HG03060 (cell line): Measurements from ENCODE around the gene CTBP2.

ENCODE experiments used
- ATAC-seq: cut with Tn5 transposase; IDR thresholded peaks from one replicate; pipeline ENCODE4 v1.9.1; 2021; ENCODE audit warnings: low read depth, moderate number of reproducible peaks; ENCODE audit not compliant: unreplicated experiment

The CTBP2 gene

GRCh38 chr10:125147971-125148439 lies 12.4 kb downstream of the CTBP2 start:
- no peak for ATAC-seq

DNA sequence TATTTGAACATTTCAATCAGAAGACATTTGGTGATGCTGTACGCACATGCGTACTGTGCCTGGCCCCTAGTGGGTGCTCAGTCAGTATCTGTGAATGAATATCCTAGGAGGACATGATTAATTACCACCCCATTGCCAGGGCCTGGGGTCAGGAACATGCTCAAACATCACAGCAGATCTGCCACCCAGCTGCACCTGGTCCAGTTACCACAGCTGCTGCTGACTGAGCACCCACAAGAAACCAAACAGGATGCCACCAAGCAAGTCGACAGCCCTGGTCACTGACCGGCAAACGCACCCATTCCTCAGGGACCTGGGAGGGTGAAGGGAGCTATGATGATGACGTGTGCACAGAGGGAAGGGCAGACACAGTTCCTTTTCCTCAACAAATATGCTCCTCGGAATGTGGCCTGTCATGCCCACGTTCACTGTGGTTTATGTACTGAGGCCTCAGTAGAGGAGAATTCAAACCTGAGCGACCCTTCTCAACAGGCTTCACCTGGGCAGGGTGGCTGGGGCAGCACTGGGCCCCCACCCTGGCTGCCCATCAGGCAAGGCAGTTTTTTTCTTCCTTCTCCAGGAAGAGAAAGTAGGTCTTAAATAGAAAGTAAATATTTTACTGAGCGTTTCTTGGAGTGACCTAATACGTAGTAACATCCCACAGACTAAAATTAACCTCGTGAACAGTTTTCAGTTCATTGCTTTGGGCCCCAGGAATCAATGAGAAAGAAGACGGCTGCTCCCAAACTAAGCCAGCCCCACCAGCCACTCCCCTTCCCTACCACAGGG lies 13.4 kb downstream of the CTBP2 start:
- no peak for ATAC-seq

DNA sequence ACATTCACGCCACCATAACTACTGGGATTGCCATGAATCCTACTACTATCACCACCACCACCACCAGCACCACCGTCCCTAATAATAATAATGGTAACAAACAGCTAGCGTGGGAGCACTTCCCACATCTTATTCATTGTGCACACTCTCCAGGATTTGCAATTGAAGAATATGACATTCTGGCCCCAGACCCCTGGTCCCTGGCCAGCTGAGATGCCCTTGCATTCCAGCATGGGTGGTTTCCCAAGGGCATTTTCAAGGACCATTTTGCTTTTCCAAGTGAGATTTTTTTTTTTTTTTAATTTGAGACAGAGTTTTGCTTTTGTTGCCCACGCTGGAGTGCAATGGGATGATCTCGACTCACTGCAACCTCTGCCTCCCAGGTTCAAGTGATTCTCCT lies 14.7 kb downstream of the CTBP2 start:
- ATAC-seq: no peak

- ATAC-seq: no peak
Observed at GRCh38 chr10:125144693-125145623, 15.4 kb downstream of the CTBP2 start.

DNA sequence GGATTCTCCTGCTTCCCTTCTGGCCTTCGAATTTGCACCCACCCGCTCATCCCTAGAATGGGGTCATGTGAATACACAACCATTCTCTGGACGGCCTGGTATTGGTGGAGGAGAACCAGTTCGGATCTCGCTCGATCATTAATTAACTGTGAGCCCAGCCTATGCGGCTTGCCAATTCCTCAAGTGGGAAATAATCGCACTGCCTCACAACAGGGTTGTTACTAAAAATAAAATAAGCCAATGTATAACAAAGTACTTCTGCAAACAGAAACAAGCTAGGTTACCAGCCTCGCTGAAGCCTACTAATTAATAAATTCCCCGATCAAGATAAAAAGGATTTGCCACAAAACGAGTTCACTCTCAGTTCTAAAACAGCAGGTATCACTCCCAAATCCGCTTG lies 16.2 kb downstream of the CTBP2 start:
- ATAC-seq: no peak

DNA sequence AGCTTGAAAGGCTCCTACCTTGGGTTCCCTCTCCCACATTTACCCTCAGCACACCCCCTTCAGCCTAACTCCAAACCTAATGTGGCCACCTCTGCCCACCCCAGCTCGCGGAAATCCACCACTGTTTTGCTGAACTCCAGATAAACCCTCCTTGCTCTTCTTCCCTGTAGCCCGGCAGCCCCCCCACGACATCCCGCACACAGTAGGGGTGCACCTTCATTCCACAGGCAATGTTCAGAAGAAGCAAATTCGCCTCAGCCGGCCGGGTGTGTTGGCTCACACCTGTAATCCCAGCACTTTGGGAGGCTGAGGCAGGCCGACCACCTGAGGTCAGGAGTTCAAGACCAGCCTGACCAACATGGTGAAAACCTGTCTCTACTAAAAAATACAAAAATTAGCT lies 17.4 kb downstream of the CTBP2 start:
- no peak for ATAC-seq

GRCh38 chr10:125141860-125142484 lies 18.4 kb downstream of the CTBP2 start:
- no peak for ATAC-seq

DNA sequence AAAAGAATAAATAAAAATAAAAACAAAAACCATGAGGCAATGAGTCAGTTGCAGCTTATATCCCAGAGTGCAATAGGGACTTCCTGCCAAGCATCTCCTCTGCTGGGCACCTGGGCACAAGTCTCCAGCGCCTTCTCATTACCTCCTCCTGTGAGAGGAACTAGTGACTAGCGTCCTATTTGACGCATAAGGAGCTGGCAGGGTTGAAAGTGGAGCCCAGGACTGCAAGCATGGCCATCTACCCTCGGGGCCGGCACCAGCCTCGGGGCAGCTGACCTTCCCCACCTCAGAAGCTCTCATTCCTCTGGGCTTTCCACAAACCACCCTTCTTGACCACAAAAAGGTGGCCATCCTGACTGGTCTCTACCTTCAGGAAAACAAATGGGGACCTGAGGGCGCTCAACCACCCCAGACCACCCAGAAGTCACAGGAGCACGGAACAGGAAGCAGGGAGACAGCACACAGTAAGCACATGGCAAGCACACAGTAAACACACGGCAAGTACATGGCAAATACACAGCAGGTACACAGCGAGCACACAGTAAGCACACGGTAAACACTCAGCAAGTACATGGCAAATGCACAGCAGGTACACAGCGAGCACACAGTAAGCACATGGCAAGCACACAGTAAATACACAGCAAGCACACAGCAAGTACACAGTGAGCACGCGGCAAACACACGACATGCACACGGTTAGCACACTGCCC lies 19.1 kb downstream of the CTBP2 start:
- ATAC-seq: no peak

DNA sequence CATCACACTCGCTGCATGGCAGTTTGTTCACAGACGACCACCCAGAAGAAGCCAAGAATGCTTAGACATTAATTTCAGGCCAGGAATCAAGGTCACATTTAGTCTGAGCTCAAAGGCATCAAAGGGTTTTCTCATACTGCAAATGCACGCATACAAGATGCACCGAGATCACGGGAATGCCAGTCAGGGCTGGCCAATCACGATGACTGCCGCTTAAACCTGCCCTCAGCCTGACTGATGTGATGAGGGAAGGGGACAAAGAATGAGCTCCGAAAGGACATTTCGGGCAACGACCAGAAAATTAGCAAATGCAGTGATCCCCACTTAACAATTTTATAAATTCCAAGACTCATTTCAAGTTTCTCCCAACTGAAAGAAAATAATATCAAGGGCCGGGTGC lies 20.2 kb downstream of the CTBP2 start:
- no peak for ATAC-seq

- no peak for ATAC-seq
Observed at GRCh38 chr10:125137601-125138438, 22.5 kb downstream of the CTBP2 start.

GRCh38 chr10:125136087-125136486 lies 24.3 kb downstream of the CTBP2 start:
- no peak for ATAC-seq

GRCh38 chr10:125135771-125136035 lies 24.7 kb downstream of the CTBP2 start:
- ATAC-seq: no peak

GRCh38 chr10:125134916-125135770 lies 25.2 kb downstream of the CTBP2 start:
- no peak for ATAC-seq

DNA sequence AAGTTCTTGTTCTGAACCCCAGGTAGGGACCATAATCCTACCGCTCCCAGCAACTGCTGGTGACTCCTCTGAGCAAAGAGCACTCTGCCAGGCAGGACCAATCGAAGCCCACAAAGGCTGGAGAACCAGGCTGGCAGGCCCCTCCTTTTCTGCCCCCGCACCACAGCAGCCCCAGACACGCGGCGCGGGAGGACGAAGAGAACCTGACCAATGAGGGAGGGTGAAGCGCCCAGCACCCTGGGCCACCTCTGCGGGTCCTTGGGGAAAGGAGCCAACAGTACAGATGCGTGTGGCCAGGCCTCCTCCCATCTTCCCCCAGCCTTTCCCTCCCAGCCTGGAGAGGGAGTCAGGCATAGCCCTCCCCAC lies 25.9 kb downstream of the CTBP2 start:
- no peak for ATAC-seq

- no peak for ATAC-seq
Observed at GRCh38 chr10:125133696-125134482, 26.5 kb downstream of the CTBP2 start.

GRCh38 chr10:125132344-125132743 lies 28.0 kb downstream of the CTBP2 start:
- ATAC-seq: no peak

DNA sequence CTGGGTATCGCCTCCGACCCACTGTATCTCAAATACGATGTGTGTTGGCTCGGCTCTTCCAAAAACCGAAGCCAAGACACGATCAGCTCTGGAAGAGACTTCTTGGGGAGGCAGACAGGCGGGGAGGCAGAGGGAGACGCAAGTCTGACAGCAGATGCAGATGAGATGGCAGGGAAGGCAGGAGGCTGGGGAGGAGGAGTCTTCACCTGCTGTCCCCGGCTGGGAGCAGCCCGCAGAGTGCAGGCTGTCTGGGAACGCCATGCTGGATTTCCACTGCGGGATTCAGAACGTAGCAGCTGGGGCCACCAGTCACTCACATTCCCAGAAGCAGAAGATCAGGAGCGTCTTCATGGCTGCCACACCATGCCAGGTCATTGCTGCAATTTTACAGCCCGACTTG lies 29.4 kb downstream of the CTBP2 start:
- ATAC-seq: no peak

DNA sequence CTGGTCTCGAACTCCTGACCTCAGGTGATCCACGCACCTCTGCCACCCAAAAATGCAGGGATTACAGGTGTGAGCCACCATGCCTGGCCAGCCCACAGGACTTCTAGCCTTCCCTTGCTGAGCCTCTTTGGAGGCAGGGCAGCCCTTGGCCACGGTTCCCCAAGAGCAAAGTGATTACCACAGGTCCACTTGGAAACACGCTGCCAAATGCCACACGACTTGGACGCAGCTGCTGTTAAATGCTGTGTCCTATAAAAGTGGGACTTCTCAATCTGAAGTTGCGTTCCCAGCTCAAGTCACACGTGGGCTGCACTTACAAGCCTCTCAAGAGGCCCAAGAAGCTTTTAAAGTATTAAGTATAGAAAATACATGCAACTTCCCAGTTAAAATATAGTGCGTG lies 30.1 kb downstream of the CTBP2 start:
- ATAC-seq: no peak
